ENCODE measurements around the gene SLC25A4. TPM values are rescaled to one million over a fixed set of nuclear protein-coding genes. Genes with fewer than 3 reads are reported as not detected.

SLC25A4 gene
- total and polyA plus RNA-seq, 2 donors (not counting 3 experiments of a cell fraction or from before 2014, with no cell fraction given): 13.5 to 13.7 TPM

GRCh38 chr4:185110375-185110823 is 32.7 kb upstream of the SLC25A4 start:
- TF ChIP-seq MYC (IDR thresholded peaks at IDR 0.05; ENCODE audit: low read depth, low read length) (no peak), MAX (IDR thresholded peaks at IDR 0.05; ENCODE audit: insufficient read depth, insufficient read length) (no peak), POLR2AphosphoS5 (IDR thresholded peaks at IDR 0.05; ENCODE audit: insufficient read depth, low read depth, low read length) (no peak), GATA2 (IDR thresholded peaks at IDR 0.05; ENCODE audit: insufficient read depth, insufficient read length, low read depth, low read length) (no peak), EZH2 (IDR thresholded peaks at IDR 0.05; ENCODE audit: borderline replicate concordance, low read depth, low read length, severe bottlenecking) (no peak), CTCF (IDR thresholded peaks at IDR 0.05; ENCODE audit: extremely low read depth in 1 of 2, insufficient read depth in 1 of 2, low read depth in 1 of 2, low read length in 2 of 2) (no peak), FOS (IDR thresholded peaks at IDR 0.05; ENCODE audit: borderline replicate concordance, insufficient read depth, low read length) (no peak), POLR2A (IDR thresholded peaks at IDR 0.05; ENCODE audit: low read depth, low read length) (no peak), JUN (IDR thresholded peaks at IDR 0.05; ENCODE audit: borderline replicate concordance, insufficient read depth, insufficient read length, low read depth) (no peak)

More at GRCh38 chr4:185110375-185110823, 32.7 kb upstream of the SLC25A4 start:
- H3K27ac ChIP-seq (ENCODE audit: insufficient read depth, low read depth, low read length): no peak overlapping the region
- ChIA-PET POLR2A (no interaction called here), CTCF (no interaction called here)
- H3K9me3 ChIP-seq (replicated peaks; ENCODE audit: control insufficient read depth, insufficient read depth, low read length): no peaks in the 10 kb centered on the region
- H3K4me2 ChIP-seq (ENCODE audit: insufficient read depth, low read length): no peak overlapping the region
- H3K4me3 ChIP-seq (replicated peaks in 1 of 3; ENCODE audit: insufficient read depth in 1 of 3, low read depth in 1 of 3, low read length in 3 of 3): no peak overlapping the region
- H3K27me3 ChIP-seq (ENCODE audit: control insufficient read depth in 2 of 2, insufficient read depth in 2 of 2, low read length in 2 of 2): peaks cover 0 to 2% of the 10 kb centered on the region in 2 experiments
- H3K9me1 ChIP-seq (replicated peaks; ENCODE audit: control insufficient read depth, extremely low read depth, insufficient read depth, low read length): no peaks in the 10 kb centered on the region
- no peaks in the 10 kb centered on the region for H3K79me2 ChIP-seq (ENCODE audit: control insufficient read depth, insufficient read depth, low read length)
- FAIRE-seq: no peak
- no peaks in the 10 kb centered on the region for H3K36me3 ChIP-seq (ENCODE audit: control insufficient read depth in 2 of 2, extremely low read depth in 1 of 2, insufficient read depth in 2 of 2, low read length in 2 of 2)
- H3K4me1 ChIP-seq (ENCODE audit: control insufficient read depth, extremely low read depth, insufficient read depth, low read length): peaks cover 9% of the 10 kb centered on the region
- intact Hi-C loops (cut with micrococcal nuclease): loop anchor here (5.0 kb wide), 1 partner anchor 283 kb away; the partner anchor contains the start of gene ACSL1
- no TSS peak for BruUV-seq (replicated peaks)
- H2AFZ ChIP-seq (ENCODE audit: low read depth, low read length): no peak overlapping the region
- H4K20me1 ChIP-seq (replicated peaks; ENCODE audit: control insufficient read depth, extremely low read depth, insufficient read depth, low read length): no peaks in the 10 kb centered on the region
- no peak for DNase-seq (ENCODE audit: low read depth, low spot score)
- dilution Hi-C loops (cut with MboI; ENCODE audit: extremely low pct_ligation_motif_present, low sequenced_read_pairs): no loop called here
- H3K9ac ChIP-seq (replicated peaks; ENCODE audit: extremely low read depth, insufficient read depth, low read length): no peak overlapping the region

Data from endothelial cell of umbilical vein (primary cell).